GM10266 (cell line): ENCODE data around the gene PAOX.
"Not testable (repeated sequence)": the region's sequence is repeated elsewhere in the genome, so short reads cannot be mapped to it uniquely, and the experiment has no call there.

Experiments
- DNase-seq: peaks from one replicate; pipeline ENCODE4 v3.0.0; 2012; ENCODE audit errors: extremely low spot score
- CTCF ChIP-seq: IDR thresholded peaks from 2 replicates; pipeline ENCODE4 v1.5.1; 2012; ENCODE audit warnings: mild to moderate bottlenecking, low read depth; ENCODE audit not compliant: control insufficient read depth, insufficient read depth; ENCODE audit errors: missing control alignments

PAOX gene

GRCh38 chr10:133403359-133403758 is 24.3 kb downstream of the PAOX start:
- DNase-seq, result no peak
- TF ChIP-seq CTCF, result no peak

GRCh38 chr10:133403784-133404183 is 24.7 kb downstream of the PAOX start:
- TF ChIP-seq CTCF, result no peak
- no peak for DNase-seq

DNA sequence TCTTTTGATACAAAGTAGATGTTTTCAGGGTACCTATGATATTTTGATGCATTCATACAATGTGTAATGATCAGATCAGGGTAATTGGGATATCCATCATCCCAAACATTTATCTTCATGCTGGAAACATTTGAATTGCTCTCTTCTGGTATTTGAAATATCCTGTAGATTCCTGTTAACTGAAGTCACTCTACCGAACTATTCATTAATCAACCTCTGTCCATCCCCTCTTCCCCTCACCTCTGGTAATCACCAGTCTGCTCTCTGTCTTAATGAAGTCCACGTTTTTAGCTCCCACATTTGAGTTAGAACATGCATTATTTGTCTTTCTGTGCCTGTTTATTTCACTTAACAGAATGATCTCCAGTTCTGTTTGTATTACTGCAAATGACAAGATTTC is 26.2 kb downstream of the PAOX start:
- TF ChIP-seq CTCF, result no peak
- DNase-seq, result no peak

DNA sequence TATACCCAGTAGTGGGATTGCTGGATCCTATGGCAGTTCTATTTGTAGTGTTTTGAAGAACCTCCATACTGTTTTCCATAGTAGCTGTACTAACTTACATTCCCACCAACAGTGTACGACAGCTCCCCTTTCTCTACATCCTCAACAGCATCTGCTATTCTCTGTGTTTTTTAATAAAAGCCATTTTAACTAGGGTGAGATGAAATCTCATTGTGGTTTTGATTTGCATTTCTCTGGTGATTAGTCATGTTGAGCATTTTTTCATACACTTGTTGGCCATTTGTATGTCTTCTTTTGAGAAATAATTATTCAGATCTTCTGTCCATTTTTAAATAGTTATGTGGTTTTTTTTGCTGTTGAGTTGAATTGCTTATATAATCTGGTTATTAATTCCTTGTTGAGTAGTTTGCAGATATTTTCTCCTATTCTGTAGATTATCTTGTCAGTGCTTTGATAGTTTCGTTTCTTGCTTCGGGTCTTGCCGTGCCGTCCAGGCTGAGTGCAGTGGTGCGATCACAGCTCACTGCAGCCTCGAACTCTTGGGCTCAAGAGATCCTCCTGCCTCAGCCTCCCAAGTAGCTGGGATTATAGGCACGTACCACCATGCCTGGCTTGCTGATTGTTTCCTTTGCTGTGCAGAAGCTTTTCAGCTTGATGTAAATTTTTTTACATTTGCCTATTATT is 26.9 kb downstream of the PAOX start:
- DNase-seq, result no peak
- no peak for TF ChIP-seq CTCF

- TF ChIP-seq CTCF, result no peak
- no peak for DNase-seq
These were observed 32.7 kb downstream of the PAOX start for GRCh38 chr10:133411523-133412380.

GRCh38 chr10:133412381-133412711 is 33.3 kb downstream of the PAOX start:
- no peak for DNase-seq
- TF ChIP-seq CTCF, result no peak

DNA sequence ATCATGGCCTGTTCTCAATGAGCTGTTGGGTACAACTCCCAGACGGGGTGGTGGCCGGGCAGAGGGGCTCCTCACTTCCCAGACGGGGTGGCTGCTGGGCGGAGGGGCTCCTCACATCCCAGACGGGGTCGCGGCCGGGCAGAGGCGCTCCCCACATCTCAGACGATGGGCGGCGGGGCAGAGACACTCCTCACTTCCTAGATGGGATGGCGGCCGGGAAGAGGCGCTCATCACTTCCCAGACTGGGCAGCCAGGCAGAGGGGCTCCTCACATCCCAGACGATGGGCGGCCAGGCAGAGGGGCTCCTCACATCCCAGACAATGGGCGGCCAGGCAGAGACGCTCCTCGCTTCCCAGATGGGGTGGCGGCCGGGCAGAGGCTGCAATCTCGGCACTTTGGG is 35.3 kb downstream of the PAOX start:
- not testable (repeated sequence) for DNase-seq
